ENCODE data around the gene DLAT.
"Not testable (repeated sequence)": the region's sequence is repeated elsewhere in the genome, so short reads cannot be mapped to it uniquely, and the experiment has no call there.

Gene DLAT

DNA sequence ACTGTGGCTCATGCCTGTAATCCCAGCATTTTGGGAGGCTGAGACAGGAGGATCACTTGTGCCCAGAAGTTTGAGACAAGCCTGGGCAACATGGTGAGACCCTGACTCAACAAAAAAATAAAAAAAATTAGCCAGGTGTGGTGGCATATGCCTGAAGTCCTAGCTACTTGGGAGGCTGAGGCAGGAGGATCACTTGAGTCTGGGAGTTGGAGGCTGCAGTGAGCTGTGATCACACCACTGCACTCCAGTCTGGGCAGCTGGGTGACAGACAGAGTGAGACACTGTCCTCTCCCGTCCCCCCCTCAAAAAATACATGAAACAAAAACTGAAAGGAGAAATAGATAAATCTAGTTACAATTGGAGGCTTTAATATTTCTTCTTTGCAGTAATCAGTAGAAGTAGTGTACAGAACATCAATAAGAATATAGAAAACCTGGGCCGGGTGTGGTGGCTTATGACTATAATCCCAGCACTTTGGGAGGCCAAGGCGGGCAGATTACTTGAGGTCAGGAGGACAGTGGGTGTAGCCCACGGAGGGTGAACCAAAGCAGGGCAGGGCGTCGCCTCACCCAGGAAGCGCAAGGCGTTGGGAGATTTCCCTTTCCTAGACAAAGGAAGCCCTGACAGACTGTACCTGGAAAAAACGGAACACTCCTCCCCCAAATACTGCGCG lies 19.6 kb upstream of the DLAT start:
- DNase-seq, result no peak

DNA sequence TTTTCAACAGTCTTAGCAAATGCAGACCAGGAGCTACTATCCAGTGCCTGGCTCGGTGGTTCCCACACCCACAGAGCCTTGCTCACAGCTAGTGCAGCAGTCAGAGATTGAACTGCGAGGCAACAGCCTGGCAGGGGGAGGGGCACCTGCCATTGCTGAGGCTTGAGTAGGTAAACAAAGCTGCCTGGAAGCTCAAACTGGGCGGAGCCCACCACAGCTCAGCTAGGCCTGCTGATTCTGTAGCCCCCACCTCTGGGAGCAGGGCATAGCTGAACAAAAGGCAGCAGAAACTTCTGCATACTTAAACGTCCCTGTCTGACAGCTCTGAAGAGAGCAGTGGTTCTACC lies 19.1 kb upstream of the DLAT start:
- not testable (repeated sequence) for DNase-seq

DNA sequence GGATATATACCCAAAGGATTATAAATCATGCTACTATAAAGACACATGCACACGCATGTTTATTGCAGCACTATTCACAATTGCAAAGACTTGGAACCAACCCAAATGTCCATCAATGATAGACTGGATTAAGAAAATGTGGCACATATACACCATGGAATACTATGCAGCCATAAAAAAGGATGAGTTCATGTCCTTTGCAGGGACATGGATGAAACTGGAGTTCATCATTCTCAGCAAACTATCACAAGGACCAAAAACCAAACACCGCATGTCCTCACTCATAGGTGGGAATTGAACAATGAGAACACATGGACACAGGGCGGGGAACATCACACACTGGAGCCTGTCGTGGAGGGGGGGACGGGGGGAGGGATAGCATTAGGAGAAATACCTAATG lies 13.8 kb upstream of the DLAT start:
- not testable (repeated sequence) for DNase-seq

DNA sequence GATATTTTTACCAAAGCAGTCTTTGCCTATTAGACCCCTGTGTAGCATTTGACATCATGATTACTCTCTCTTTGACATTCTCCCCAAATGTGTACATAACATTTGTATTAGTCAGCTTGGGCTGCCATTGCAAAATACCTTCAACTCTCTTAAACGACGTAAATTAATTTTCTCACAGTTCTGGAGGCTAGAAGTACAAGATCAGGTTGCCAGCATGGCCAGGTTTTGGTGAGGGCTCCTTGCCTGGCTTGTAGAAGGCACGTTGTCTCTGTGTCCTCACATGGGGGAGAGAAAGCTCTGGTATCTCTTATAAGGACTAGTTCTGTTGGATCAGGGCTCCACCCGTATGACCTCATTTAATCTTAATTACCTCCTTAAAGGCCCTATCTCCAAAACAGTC lies 12.3 kb upstream of the DLAT start:
- no peak for DNase-seq

DNA sequence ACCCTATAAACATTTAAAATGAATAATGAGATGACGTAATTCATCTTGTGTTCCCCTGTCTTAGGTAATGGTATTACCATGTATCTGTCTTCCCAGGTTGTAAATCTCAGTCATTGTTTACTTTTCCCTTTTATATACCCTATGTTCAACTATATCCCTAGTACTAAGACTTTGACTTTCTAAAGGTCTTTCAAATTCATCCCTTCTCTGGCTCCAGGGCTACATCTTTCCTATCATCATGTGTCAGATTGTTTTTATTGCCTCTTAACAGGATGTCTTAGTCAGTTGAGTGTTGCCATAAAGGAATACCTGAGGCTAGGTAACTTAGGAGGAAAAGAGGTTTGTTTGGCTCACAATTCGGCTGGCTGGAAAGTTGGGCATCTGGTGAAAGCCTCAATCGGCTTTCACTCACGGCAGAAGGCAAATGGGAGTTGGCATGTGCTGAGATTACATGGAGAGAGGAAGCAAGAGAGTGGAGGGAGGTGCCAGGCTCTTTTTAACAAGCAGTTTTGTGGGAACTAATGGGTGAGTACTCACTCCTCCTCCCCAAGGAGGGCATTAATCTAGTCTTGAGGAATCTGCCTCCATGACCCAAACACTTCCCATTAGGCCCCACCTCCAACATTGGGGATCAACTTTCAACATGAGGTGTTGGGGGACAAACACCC lies 11.6 kb upstream of the DLAT start:
- no peak for DNase-seq

DNA sequence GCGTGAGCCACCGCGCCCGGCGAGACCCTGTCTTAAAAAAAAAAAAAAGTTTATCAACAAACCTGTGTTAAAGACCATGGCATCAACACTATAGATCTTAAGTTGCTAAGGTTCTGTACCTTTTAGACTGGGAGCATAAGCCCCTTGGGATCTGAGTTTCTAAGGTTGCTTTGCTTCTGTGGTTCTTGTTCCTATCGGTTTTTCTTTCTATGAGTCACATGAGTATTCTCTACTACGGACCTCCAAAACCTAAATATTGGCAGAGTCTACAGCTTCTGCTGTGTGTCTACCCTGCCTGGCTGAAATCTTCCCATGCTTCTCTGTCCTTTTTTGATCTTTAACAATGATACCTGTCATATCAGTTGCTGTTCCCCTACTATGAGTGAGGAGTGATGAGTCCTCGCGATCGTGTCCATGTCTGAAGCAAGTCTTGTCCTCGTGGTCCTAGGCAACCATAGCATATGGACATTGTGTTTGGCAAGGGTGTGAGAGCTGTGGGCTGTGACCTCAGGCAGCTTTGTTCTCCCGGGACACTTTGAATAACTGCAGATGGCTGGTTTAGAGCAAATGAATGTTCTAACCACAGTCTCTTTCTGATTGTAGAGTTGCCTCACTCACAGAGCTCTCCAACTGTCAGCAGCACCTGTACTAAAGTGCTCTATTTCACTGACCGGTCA lies 9.0 kb upstream of the DLAT start:
- DNase-seq, result no peak

DNA sequence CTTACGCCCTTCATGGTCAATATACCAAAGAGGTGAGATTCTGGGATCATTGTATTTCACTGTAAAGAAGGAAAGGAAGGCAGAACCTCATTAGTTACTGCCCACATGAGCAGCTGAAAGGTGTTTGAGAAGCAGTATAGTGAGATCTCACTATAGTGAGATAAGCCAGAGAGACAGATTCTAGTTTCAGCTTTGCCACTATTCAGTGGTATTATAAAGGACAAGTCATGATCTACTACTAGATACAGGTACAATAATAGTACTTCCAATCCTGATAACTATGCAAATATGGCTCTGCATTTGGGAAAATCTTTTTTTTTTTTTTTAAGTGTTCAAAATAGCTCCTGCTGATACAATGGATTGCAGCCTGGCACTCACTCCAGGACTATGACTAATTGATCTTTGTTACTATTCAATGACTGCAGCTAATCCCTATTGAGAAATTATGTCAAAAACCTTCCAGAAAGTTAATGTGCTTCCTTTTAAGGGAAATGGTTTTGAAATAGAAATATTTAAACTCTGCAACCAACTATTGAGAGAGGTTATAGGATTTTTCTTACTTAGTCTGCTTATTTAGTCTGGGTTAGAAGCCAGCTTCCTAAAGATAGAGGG lies 8.3 kb upstream of the DLAT start:
- DNase-seq, result no peak

DNA sequence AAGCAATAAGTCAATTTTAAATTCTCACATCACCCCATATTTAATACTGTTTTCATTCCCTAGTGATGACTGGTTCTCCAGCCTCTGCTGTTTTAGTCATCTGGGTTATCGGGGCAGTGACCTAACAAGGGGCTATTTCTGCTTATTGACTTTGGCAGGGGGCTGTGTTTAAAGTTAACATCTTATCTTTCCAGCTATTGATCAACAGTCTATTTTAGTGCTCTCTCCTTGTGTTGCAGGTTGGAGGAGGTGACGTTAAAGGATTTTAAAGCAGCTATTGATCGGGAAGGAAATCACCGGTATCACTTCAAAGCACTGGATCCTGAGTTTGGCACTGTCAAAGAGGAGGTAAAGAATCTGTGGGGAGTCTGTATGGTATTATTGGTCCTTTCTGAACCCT lies 7.7 kb upstream of the DLAT start:
- DNase-seq, result no peak

DNA sequence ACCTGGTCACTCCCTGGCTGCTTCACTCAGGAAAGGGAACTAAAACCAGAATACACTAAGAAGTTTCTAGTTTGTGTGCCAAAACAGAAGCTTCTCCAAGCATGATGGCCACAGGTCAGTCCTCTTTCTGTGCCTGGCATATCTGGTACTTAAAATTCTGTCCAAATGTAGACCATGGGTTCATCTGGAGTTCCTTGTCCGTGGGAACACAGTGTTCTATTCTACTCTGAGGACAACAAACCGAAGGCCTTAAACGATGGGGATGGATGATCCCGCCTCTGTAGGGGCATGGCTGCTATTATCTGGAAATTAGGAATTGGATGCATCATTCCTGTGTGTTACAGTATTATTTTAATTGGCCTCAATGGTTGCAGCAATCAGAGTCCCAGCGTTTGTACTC lies 6.1 kb upstream of the DLAT start:
- DNase-seq, result no peak

DNA sequence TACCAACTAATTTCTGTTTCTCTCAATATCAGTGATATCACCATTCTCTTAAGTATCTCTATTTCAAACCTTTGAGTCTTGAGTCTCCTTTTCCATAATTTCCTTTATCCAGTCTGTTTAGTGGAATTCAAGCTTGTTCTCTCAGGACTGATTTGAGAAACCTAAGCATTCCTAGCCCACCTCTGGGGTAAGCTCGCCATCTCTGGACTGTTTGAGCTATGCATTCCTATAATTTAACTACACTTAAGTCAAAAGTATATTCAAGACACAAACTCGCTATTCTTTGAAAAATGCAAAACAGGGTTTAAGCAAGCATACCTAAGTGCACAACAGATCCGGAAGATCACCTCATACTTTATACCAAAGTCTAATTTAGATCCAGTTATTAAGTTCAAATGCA lies 2.1 kb upstream of the DLAT start:
- DNase-seq, result no peak

DNA sequence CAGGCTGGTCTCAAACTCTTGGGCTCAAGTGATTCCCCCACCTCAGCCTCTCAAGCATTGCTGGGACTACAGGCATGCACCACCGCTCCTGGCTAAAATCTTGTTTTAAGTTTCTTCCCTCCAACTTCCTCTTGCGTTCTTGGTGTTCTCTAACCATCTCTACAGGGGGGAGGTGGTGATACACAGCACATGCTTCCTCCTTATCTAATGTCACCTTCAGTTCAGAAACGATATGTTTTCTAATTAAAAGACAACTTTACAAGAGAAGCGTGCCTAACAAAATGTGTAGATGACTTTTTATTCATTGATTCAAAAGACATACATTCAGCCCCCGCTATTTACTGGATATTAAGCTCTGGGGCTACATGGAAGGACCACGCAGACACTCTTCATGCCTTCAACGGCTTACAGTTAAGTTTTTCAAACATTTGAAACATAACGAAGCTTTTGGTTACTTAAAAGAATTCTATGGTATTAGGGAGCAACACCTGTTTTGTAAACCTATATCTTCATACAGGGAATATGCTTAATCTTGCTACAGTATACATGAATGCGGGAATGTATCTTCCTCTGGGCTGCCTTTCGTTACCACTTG lies 933 bp upstream of the DLAT start:
- peak; percentile 18 for DNase-seq

DNA sequence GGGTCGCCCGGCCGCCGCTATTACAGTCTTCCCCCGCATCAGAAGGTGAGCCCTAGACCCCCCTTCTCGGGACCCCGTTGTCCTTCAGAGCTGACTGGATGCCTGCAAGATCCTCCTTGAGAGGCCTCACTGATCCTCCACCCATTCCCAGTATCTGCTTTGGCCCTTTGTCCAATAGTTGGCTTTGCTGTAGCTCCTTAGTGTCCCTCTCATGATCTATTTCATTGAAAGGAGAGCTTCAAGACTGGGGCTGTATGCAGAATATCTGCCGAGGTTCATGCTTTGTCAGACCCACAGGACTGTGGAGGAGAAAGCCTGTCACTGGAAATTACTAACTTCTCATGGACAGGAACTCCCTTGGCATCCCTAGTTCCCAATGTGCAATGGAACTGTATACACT lies 499 bp downstream of the DLAT start:
- no peak for DNase-seq

DNA sequence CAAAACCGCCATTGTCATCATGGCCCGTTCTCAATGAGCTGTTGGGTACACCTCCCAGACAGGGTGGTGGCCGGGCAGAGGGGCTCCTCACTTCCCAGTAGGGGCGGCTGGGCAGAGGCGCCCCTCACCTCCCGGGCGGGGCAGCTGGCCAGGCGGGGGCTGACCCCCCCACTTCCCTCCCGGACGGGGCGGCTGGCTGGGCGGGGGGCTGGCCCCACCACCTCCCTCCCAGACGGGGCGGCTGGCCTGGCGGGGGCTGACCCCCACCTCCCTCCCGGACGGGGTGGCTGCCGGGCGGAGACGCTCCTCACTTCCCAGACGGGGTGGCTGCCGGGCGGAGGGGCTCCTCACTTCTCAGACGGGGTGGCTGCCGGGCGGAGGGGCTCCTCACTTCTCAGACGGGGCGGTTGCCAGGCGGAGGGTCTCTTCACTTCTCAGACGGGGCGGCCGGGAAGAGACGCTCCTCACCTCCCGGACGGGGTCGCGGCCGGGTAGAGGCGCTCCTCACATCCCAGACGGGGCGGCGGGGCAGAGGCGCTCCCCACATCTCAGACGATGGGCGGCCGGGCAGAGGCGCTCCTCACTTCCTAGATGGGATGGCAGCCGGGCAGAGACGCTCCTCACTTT lies 1.7 kb downstream of the DLAT start:
- DNase-seq, result not testable (repeated sequence)

DNA sequence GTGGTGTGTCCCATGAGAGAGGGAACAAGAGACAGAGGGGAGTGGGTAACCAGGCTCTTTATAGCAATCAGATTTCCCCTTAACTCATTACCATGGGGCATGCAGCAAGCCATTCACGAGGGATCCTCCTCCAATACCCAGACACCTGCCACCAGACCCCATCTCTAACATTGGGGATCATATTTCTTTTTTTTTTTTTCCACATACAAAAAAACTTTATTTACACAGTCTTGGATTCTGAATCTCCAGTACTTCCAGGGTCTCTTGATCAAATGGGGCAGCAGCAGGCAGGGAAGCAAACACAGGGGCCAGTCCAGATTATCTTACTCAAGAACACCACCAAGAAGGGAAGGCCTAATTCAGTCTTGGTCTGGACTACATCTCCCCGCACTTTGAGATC lies 4.3 kb downstream of the DLAT start:
- no peak for DNase-seq

DNA sequence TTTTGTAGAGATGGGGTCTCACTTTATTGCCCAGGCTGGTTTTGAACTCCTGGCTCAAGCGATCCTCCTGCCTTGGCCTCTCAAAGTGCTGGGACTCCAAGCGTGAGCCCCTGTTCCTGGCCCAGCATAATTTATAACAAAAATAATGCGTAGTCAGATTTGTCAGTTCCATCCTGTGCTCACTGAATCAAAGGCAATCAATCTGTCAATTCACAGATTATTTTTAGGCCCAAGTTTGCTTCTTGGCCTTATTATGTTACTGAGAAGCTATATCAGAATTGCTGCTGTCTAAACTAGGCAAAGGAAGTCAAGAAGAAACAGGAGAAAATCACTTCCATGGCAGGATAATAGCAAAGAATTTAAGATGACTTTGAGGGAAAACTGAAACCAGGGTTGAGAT lies 8.7 kb downstream of the DLAT start:
- DNase-seq, result no peak

DNA sequence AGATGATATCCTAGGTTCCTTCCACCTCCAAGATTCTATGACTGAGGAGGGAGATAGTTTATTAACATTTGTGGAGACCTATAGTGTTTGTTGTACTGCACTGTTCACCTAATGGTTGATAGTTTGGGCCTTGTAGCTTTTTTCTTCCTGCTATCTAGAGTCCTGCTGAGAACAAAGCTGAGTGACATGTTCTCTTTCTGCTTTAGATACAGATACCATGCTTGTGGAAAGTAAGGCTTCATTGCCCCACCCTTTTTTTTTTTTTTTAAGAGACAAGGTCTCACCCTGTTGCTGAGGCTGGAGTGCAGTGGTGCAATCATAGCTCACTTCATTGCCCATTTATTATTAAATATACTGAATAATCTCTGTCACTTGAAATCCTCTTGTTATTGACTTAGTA lies 12.3 kb downstream of the DLAT start:
- DNase-seq, result no peak

DNA sequence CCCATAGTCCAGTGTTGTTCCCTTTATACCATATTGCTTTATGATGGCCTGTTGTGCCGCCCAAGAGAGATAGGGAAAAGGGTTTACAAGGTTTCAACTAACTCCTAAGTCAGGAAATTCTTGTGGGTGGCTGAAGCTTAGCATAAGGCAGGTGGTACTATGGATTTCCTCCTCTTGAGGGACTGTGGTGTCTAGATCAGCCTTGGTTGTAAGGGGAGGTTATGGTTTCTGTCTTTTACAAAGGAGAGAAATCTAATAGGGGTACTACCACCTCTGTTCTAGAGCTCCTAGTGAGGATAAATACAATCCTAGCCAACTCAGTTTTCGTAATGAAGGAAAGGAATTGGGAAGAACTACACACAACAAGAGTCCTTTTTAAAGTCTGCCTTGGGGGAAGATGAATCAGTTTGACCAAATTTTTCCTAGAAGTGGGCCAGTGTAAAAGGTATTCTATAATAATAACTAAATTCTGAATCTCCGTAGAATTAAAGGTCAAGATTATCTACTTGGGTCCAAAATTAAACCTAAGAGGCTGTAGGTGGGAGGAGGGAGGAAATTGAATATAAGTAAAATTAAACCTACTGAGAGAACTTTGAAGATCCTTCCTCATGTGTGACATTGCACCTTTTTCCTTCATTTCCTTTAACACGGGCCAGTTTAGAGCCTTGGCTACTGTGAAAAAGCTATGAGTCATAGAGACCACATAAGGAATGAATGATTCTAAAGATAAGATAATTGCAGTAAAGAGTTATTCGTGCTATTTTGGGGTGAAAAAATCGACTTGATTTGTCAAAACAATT lies 17.2 kb downstream of the DLAT start:
- DNase-seq, result no peak

DNA sequence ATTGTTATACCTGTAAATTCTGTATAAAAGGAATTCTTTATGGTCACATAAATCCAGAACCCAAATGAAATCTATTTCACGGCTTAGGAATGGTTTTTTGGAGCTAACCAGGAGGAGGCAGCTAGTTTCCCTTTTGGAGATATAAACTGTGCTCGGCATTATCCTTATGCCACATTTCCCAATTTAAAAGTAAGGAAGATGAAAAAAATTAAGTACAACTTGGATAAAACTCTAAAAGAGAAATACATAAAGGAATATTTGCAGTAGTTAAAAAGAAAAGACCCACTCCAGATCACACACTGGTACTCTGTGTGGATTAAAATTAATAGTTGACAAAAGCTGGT lies 17.7 kb downstream of the DLAT start:
- DNase-seq, result no peak

DNA sequence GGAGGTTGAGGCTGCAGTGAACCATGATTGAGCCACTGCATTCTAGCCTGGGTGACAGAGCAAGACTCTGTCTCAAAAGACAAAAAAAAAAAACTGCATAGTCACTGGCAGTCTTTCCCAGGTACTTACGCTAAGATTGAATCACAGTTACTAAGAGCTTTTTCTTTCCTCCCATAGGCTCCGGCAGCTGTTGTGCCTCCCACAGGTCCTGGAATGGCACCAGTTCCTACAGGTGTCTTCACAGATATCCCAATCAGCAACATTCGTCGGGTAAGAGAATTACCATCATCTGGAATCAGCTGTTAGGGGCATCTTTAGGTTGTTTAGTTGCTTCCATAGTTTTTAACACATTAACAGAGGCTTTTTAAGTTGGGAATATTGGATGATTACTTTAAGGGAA lies 19.8 kb downstream of the DLAT start:
- no peak for DNase-seq

DNA sequence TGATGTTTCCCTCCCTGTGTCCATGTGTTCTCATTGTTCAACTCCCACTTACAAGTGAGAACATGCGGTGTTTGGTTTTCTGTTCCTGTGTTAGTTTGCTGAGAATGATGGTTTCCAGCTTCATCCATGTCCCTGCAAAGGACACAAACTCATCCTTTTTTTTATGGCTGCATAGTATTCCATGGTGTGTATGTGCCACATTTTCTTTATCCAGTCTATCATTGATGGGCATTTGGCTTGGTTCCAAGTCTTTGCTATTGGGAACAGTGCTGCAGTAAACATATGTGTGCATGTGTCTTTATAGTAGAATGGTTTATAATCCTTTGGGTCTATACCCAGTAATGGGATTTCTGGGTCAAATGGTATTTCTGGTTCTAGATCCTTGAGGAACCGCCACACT lies 21.4 kb downstream of the DLAT start:
- not testable (repeated sequence) for DNase-seq

DNA sequence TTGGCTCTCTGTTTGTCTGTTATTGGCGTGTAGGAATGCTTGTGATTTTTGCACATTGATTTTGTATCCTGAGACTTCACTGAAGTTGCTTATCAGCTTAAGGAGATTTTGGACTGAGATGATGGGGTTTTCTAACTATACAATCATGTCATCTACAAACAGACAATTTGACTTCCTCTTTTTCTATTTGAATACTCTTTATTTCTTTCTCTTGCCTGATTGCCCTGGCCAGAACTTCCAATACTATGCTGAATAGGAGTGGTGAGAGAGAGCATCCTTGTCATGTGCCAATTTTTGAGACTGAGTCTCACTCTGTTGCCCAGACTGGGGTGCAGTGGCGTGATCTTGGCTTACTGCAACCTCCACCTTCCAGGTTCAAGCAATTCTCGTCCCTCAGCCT lies 23.0 kb downstream of the DLAT start:
- not testable (repeated sequence) for DNase-seq

DNA sequence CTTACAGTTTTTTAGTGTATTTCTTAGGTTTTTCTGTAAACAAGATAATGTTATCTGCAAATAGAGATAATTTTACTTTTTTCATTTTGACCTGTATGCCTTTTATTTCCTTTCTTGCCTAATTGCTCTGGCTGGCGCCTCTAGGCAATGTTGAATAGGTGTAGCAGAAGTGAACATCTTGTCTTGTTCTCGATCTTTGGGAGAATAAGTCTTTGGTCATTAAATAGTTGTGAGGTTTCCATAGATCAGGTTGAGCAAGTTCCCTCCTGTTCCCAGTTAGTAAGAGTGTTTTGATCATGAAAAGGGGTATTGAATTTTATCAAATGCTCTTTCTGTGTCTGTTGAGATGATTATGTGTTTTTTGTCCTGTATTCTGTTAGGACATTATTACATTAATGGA lies 24.6 kb downstream of the DLAT start:
- no peak for DNase-seq

DNA sequence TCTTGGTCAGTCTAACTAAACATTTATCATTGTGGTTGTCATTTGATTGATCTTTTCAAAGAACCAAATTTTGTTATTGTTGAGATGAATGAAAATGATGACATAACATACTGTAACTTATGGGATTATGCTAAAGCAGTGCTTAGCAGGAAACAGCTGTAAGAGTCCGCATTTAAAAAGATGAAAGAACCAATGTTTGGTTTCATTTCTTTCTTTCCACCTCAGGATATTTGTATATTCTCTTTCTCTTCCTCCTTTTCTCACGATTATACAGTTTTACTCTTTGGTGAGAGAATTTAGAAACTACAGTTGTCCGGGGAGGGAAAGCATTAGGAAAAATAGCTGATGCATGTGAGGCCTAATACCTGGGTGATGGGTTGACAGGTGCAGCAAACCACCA lies 25.5 kb downstream of the DLAT start:
- DNase-seq, result no peak

Data from CD4-positive, alpha-beta T cell treated with Interleukin-21 for 1 hour (primary cell).